PFSK-1 (cell line): ENCODE data around the gene NEBL.

ENCODE experiments used
- FOXP2 ChIP-seq: optimal IDR thresholded peaks from 2 replicates; pipeline ENCODE3; 2011; ENCODE audit warnings: borderline replicate concordance, control low read depth, inconsistent platforms; ENCODE audit not compliant: insufficient read depth; ENCODE audit errors: extremely low read length, extremely low read depth
- POLR2AphosphoS5 ChIP-seq: IDR thresholded peaks from 2 replicates; pipeline ENCODE4 v1.6.1; 2012; ENCODE audit warnings: low read depth, mild to moderate bottlenecking, control low read depth, low read length, moderate library complexity
- SIN3A ChIP-seq: IDR thresholded peaks from 2 replicates; pipeline ENCODE4 v1.6.1; 2012; ENCODE audit warnings: mild to moderate bottlenecking, low read length, moderate library complexity, borderline replicate concordance; ENCODE audit not compliant: insufficient read depth
- TAF1 ChIP-seq: IDR thresholded peaks from 2 replicates; pipeline ENCODE4 v1.6.1; 2012; ENCODE audit warnings: low read length, control low read depth, borderline replicate concordance; ENCODE audit not compliant: insufficient read depth
- TF ChIP-seq, protein P1 (sequence below), 2 experiments: IDR thresholded peaks; 2 replicates each; pipeline versions ENCODE4 v1.6.1 to v1.8.0; 2011 to 2012; ENCODE audit warnings: low read depth in 2 of 2, low read length in 2 of 2, control low read depth in 1 of 2, inconsistent platforms in 1 of 2, mild to moderate bottlenecking in 1 of 2, moderate library complexity in 1 of 2; ENCODE audit not compliant: insufficient read depth in 1 of 2

DNA sequence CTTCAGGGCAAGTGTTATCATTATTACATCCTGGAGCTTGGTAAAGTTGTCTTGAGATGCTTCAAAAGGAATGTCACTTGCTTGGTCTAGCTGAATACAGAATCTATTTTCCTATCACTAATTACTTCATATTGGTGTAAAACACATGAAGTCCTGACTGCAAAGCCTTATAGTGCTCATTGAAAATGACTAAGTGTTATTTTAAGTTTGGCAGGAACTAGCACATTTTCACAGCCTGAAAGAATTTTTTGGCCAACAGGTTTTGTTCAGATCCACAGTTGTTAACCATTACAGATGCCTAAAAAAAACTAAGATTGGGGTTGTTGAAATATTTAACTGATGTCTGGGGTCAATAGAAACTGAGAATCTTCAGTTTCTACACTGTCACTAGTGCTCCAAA, 149.3 kb downstream of the NEBL start:
- TF ChIP-seq POLR2AphosphoS5, result no peak
- TF ChIP-seq, protein P1, sequence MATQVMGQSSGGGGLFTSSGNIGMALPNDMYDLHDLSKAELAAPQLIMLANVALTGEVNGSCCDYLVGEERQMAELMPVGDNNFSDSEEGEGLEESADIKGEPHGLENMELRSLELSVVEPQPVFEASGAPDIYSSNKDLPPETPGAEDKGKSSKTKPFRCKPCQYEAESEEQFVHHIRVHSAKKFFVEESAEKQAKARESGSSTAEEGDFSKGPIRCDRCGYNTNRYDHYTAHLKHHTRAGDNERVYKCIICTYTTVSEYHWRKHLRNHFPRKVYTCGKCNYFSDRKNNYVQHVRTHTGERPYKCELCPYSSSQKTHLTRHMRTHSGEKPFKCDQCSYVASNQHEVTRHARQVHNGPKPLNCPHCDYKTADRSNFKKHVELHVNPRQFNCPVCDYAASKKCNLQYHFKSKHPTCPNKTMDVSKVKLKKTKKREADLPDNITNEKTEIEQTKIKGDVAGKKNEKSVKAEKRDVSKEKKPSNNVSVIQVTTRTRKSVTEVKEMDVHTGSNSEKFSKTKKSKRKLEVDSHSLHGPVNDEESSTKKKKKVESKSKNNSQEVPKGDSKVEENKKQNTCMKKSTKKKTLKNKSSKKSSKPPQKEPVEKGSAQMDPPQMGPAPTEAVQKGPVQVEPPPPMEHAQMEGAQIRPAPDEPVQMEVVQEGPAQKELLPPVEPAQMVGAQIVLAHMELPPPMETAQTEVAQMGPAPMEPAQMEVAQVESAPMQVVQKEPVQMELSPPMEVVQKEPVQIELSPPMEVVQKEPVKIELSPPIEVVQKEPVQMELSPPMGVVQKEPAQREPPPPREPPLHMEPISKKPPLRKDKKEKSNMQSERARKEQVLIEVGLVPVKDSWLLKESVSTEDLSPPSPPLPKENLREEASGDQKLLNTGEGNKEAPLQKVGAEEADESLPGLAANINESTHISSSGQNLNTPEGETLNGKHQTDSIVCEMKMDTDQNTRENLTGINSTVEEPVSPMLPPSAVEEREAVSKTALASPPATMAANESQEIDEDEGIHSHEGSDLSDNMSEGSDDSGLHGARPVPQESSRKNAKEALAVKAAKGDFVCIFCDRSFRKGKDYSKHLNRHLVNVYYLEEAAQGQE (IDR thresholded peaks at IDR 0.05; ENCODE audit: insufficient read depth in 1 of 2, low read depth in 2 of 2, low read length in 2 of 2), result no peak
- TF ChIP-seq TAF1, result no peak
- no peak for TF ChIP-seq FOXP2
- no peak for TF ChIP-seq SIN3A
